Uterus (tissue), 4 donors: ENCODE results near the gene TCTN1. TPM values are rescaled to one million over a fixed set of nuclear protein-coding genes. Genes with fewer than 3 reads are reported as not detected.

Source experiments
- DNase-seq, 2 donors: peaks; one replicate each; pipeline ENCODE4 v3.0.0-alpha.2; 2019 to 2020
- H3K27ac ChIP-seq, 2 donors: fragments of 200-600 bp; sonication (generic); 1 replicate in 1 of 2; 2 replicates in 1 of 2; pipeline ENCODE4 v1.5.1; 2016 to 2018
- H3K27me3 ChIP-seq, 2 donors: fragments of 200-600 bp; sonication (generic); one replicate each; pipeline ENCODE4 v1.5.1; 2018 to 2019; ENCODE audit warnings: control low read depth in 1 of 2
- H3K36me3 ChIP-seq, 2 donors: fragments of 200-600 bp; sonication (generic); one replicate each; pipeline ENCODE4 v1.5.1; 2019; ENCODE audit warnings: control low read depth in 1 of 2
- H3K4me1 ChIP-seq, 2 donors: fragments of 200-600 bp; sonication (generic); one replicate each; pipeline ENCODE4 v1.5.1; 2018 to 2019; ENCODE audit warnings: control low read depth in 1 of 2
- H3K4me3 ChIP-seq, 2 donors: fragments of 200-600 bp; sonication (generic); 1 replicate in 1 of 2; 2 replicates in 1 of 2; pipeline ENCODE4 v1.5.1; 2018 to 2019; ENCODE audit warnings: mild to moderate bottlenecking in 1 of 2
- H3K9me3 ChIP-seq, 2 donors: fragments of 200-600 bp; sonication (generic); one replicate each; pipeline ENCODE4 v1.5.1; 2019; ENCODE audit warnings: control low read depth in 1 of 2
- POLR2A ChIP-seq, 2 donors: fragments of 450-650 bp; IDR thresholded peaks; one replicate each; pipeline ENCODE4 v1.6.1; 2016; ENCODE audit warnings: antibody characterized with exemption in 2 of 2, mild to moderate bottlenecking in 1 of 2, moderate library complexity in 1 of 2
- intact Hi-C: fragments of 100-400 bp; cut with DNase I; formaldehyde crosslinking; loops from one replicate; pipeline ENCODE4 v1.15.1; 2023; ENCODE audit warnings: low total_unique reads
- total RNA-seq, 4 donors: library from RNA; depleted of rRNA in 3 of 4; stranded (reverse); fragments of >200 nt in 3 of 4; gene quantifications; one replicate each; pipeline versions ENCODE4 v1.1.0 to v1.2.4, GENCODE V29; 2014 to 2023
- TF ChIP-seq, protein P1 (sequence below), 4 experiments: fragments of 200-600 bp in 2 of 4; fragments of 450-650 bp in 2 of 4; sonication (generic) in 2 of 4; IDR thresholded peaks; one replicate each; pipeline ENCODE4 v1.5.1; 2016 to 2019; ENCODE audit warnings: antibody characterized with exemption in 4 of 4, mild to moderate bottlenecking in 2 of 4, moderate library complexity in 1 of 4
- donor health status: DM: yes; HTN: yes; CAD: no.

Gene TCTN1
- total RNA-seq, 4 donors from 2014 or later = 40.0 to 61.8 (median 49.9) TPM

DNA sequence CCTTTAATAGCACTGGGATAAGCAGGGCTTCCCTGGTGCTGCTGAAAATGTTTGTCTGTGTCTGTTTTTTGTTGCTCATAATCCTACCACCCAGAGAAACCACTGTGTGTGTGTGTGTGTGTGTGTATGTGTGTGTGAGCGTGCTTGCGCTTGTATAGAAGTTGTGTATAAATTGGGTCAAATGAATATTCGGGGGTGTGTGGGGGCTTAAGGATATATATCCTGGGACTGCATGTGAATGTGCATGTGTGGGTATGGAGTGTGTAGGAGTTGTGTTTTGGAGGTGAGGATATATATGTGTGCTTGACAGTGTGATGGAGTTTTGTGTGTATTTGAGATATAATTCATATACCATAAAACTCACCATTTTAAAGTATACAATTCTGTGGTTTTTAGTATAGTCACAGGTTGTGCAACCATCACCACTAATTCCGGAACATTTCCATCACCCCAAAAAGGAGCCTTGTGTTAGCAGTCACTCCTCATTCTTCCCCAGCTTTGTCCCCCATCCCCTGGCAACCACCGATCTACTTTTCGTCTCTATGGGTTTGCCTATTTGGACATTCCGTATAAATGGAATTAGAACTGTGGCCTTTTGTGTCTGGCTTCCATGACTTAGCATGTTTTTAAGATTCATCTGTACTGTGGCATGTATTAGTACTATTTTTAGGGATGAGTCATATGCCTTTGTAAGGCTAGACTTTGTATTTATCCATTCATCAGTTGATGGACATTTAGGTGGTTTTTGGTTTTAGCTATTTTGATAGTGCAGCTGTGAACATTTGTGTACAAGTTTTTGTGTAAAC, 25.6 kb downstream of the TCTN1 start:
- no peak for DNase-seq
- Histone ChIP-seq H3K4me3 (no peak overlapping the region), H3K4me1 (peaks cover 0 to 4% of the 10 kb centered on the region in 2 donors), H3K27ac (peak overlapping the region; percentile 23 to 55), H3K9me3 (no peaks in the 10 kb centered on the region), H3K27me3 (no peaks in the 10 kb centered on the region), H3K36me3 (no peaks in the 10 kb centered on the region)
- no peak for TF ChIP-seq POLR2A (IDR thresholded peaks at IDR 0.05)
- TF ChIP-seq, protein P1, sequence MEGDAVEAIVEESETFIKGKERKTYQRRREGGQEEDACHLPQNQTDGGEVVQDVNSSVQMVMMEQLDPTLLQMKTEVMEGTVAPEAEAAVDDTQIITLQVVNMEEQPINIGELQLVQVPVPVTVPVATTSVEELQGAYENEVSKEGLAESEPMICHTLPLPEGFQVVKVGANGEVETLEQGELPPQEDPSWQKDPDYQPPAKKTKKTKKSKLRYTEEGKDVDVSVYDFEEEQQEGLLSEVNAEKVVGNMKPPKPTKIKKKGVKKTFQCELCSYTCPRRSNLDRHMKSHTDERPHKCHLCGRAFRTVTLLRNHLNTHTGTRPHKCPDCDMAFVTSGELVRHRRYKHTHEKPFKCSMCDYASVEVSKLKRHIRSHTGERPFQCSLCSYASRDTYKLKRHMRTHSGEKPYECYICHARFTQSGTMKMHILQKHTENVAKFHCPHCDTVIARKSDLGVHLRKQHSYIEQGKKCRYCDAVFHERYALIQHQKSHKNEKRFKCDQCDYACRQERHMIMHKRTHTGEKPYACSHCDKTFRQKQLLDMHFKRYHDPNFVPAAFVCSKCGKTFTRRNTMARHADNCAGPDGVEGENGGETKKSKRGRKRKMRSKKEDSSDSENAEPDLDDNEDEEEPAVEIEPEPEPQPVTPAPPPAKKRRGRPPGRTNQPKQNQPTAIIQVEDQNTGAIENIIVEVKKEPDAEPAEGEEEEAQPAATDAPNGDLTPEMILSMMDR (IDR thresholded peaks at IDR 0.05) = no peak
- intact Hi-C loops = loop anchor here (10.0 kb wide), 1 partner anchor 895 kb away; no protein-coding TSS in a partner anchor

DNA sequence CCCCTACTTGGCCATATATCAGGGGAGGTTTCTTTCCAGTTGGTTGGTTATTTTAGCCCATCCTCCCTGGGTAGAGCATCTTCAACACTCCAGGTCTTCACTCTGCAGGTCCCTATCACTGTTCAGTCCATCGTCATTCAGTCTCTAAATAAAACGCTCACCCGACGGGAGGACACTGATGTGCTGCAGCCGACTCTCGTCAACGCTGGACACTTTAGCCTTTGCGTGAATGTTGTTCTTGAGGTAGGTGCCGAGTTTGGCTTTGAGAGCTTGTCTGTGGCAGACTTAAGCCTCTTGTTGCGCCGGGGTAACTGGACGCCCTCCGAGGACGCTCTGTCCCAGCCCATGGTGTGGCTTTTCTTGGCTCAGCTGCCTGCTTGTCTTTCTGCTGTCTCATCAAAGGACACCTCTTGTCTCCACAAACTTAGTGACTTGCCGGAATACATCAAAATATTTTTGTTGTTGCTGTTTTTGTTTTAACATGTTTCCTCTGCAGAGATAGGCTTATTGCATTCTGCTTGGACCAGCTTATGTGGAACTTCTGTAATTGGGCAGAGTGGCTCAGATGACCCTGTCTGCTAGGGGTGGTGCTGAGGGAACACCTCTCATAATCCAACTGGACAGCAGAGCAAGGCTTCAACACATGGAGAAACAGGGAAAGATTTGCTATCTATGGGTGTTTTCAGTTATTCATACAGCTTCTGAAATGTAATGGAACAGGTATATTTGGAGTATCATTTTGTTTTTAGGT, 26.5 kb downstream of the TCTN1 start:
- peak overlapping the region; percentile 55 to 65 for H3K27ac ChIP-seq
- intact Hi-C loops = no loop called here

DNA sequence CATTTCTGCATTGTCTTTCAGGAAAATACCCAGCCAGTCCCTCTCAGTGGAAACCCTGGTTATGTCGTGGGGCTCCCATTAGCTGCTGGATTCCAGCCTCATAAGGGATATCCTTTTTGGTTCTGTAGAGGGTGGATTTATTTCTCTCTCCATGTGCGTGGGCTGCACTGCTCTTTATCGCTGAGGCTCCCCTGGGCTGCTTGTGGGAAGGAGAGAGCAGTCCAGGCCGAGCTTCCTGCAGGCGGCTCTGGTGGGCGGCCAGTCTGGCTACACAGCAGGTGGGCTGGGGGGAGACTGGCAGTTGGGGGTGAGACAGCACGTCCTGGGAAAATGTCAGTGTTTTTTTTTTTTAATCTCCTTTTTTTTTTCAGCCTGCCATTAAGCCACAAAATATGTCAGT, 27.6 kb downstream of the TCTN1 start:
- Histone ChIP-seq H3K36me3 (no peaks in the 10 kb centered on the region), H3K4me1 (peaks cover 0 to 4% of the 10 kb centered on the region in 2 donors), H3K4me3 (no peak overlapping the region), H3K27me3 (no peaks in the 10 kb centered on the region), H3K27ac (peak overlapping the region; percentile 49 to 65), H3K9me3 (no peaks in the 10 kb centered on the region)
- TF ChIP-seq POLR2A (IDR thresholded peaks at IDR 0.05) = no peak
- TF ChIP-seq, protein P1 (IDR thresholded peaks at IDR 0.05) = peak in 1 of 4 experiments; percentile 4
- peak; percentile 47 to 51 for DNase-seq
- intact Hi-C loops = no loop called here

More for the DNA sequence above, 26.5 kb downstream of the TCTN1 start:
- Histone ChIP-seq H3K36me3 (no peaks in the 10 kb centered on the region), H3K9me3 (no peaks in the 10 kb centered on the region), H3K4me1 (peaks cover 0 to 4% of the 10 kb centered on the region in 2 donors), H3K4me3 (no peak overlapping the region), H3K27me3 (no peaks in the 10 kb centered on the region)
- no peak for TF ChIP-seq POLR2A (IDR thresholded peaks at IDR 0.05)
- TF ChIP-seq, protein P1 (IDR thresholded peaks at IDR 0.05) = no peak
- DNase-seq = no peak

DNA sequence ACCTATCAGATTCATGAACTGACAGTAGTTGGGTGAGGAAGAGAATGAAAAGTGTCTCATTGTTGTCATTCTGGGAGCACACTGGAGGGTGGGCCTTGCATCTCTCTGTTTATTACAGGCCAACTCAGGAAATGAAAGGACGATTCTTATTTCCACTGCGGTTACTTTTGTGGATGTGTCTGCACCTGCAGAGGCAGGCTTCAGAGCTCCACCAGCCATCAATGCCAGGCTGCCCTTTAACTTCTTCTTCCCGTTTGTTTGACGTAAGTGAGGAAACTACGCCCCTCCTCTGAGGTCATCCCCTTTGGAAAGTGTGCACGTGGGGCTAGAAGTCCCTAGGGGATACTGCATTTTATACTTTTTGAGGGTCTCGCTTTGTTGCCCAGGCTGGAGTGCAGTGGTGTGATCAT, 33.7 kb downstream of the TCTN1 start:
- Histone ChIP-seq H3K27ac (no peak overlapping the region), H3K27me3 (no peaks in the 10 kb centered on the region), H3K36me3 (no peaks in the 10 kb centered on the region), H3K4me1 (no peaks in the 10 kb centered on the region), H3K9me3 (no peaks in the 10 kb centered on the region), H3K4me3 (no peak overlapping the region)
- no peak for TF ChIP-seq POLR2A (IDR thresholded peaks at IDR 0.05)
- TF ChIP-seq, protein P1 (IDR thresholded peaks at IDR 0.05) = no peak
- intact Hi-C loops = no loop called here
- no peak for DNase-seq
